ENCODE data around the gene TCP11L1. TPM values are rescaled to one million over a fixed set of nuclear protein-coding genes. Genes with fewer than 3 reads are reported as not detected.
A peak's percentile ranks its signal among the peaks of the same experiment; 100 is the strongest.
"Not testable (repeated sequence)": the region's sequence is repeated elsewhere in the genome, so short reads cannot be mapped to it uniquely, and the experiment has no call there.

The TCP11L1 gene
- total RNA-seq, 1 donor from 2014 or later: 13.1 TPM

- DNase-seq (ENCODE audit: low read depth in 2 of 2): no peak
These were observed 10.8 kb upstream of the TCP11L1 start for GRCh38 chr11:33028537-33028914.

- not testable (repeated sequence) for DNase-seq (ENCODE audit: low read depth in 2 of 2)
These were observed 10.2 kb upstream of the TCP11L1 start for GRCh38 chr11:33029218-33029617.

- no peak for DNase-seq (ENCODE audit: low read depth in 2 of 2)
These were observed 5.9 kb upstream of the TCP11L1 start for GRCh38 chr11:33033493-33033892.

- no peak for DNase-seq (ENCODE audit: low read depth in 2 of 2)
These were observed 4.4 kb upstream of the TCP11L1 start for GRCh38 chr11:33035011-33035410.

GRCh38 chr11:33040033-33040861, 875 bp downstream of the TCP11L1 start:
- DNase-seq (ENCODE audit: low read depth in 2 of 2): peak; percentile 16 to 47

- DNase-seq (ENCODE audit: low read depth in 2 of 2): no peak
These were observed 1.6 kb downstream of the TCP11L1 start for GRCh38 chr11:33040862-33041453.

GRCh38 chr11:33043221-33043830, 4.0 kb downstream of the TCP11L1 start:
- no peak for DNase-seq (ENCODE audit: low read depth in 2 of 2)

- DNase-seq (ENCODE audit: low read depth in 2 of 2): no peak
These were observed 4.9 kb downstream of the TCP11L1 start for GRCh38 chr11:33044285-33044756.

GRCh38 chr11:33045551-33046255, 6.3 kb downstream of the TCP11L1 start:
- no peak for DNase-seq (ENCODE audit: low read depth in 2 of 2)

- peak in 1 of 2 donors; percentile 51 for DNase-seq (ENCODE audit: low read depth in 2 of 2)
These were observed 9.3 kb downstream of the TCP11L1 start for GRCh38 chr11:33048701-33049100.

- DNase-seq (ENCODE audit: low read depth in 2 of 2): not testable (repeated sequence)
These were observed 10.4 kb downstream of the TCP11L1 start for GRCh38 chr11:33049565-33050408.

- no peak for DNase-seq (ENCODE audit: low read depth in 2 of 2)
These were observed 12.9 kb downstream of the TCP11L1 start for GRCh38 chr11:33052231-33052630.

- no peak for DNase-seq (ENCODE audit: low read depth in 2 of 2)
These were observed 16.0 kb downstream of the TCP11L1 start for GRCh38 chr11:33055375-33055774.

GRCh38 chr11:33057284-33057683, 17.9 kb downstream of the TCP11L1 start:
- no peak for DNase-seq (ENCODE audit: low read depth in 2 of 2)

- no peak for DNase-seq (ENCODE audit: low read depth in 2 of 2)
These were observed 20.1 kb downstream of the TCP11L1 start for GRCh38 chr11:33059331-33060007.

GRCh38 chr11:33060271-33060670, 20.9 kb downstream of the TCP11L1 start:
- DNase-seq (ENCODE audit: low read depth in 2 of 2): no peak

- no peak for DNase-seq (ENCODE audit: low read depth in 2 of 2)
These were observed 22.8 kb downstream of the TCP11L1 start for GRCh38 chr11:33062137-33062536.

GRCh38 chr11:33063326-33063881, 24.0 kb downstream of the TCP11L1 start:
- no peak for DNase-seq (ENCODE audit: low read depth in 2 of 2)

- DNase-seq (ENCODE audit: low read depth in 2 of 2): no peak
These were observed 24.9 kb downstream of the TCP11L1 start for GRCh38 chr11:33064033-33064825.

Measured in lung microvascular endothelial cell (primary cell).